HG03565 (cell line): ENCODE results near the gene CENPU.

Source experiments
- ATAC-seq: cut with Tn5 transposase; IDR thresholded peaks from one replicate; pipeline ENCODE4 v1.9.1; 2021; ENCODE audit warnings: mild to moderate bottlenecking, moderate library complexity; ENCODE audit not compliant: unreplicated experiment

The CENPU gene

DNA sequence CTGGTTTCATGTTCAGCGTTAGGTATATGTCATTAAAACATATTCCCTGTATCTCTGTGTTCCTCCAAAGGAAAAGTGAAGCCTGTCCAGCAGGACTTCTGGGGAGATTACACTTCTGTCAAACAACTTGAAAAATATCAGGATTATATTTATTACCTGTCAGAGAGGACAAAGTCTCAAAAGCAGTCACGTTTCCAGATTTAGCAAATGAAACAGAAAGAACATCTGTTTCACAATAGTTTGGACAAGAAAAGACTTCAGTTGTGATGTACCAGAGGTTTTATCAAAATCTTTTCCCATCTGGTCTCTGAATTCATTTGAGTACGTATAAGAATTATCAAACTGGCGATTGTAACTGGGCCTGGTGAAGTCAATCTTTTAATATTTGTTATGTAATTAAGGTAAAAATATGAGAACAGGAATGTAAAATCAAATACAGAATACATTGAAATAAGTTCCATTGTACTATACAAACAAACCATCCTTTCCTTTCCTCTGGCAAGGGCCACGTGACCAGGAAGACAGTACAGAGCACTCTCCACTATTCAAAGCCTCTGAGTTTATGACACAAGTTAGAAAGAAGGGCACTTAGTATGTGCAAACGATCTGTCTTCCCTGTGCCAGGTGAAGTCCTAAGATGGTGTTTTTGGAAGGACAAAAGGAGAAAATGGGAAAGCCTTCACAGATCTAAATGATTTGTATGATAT lies 87.8 kb downstream of the CENPU start:
- no peak for ATAC-seq

DNA sequence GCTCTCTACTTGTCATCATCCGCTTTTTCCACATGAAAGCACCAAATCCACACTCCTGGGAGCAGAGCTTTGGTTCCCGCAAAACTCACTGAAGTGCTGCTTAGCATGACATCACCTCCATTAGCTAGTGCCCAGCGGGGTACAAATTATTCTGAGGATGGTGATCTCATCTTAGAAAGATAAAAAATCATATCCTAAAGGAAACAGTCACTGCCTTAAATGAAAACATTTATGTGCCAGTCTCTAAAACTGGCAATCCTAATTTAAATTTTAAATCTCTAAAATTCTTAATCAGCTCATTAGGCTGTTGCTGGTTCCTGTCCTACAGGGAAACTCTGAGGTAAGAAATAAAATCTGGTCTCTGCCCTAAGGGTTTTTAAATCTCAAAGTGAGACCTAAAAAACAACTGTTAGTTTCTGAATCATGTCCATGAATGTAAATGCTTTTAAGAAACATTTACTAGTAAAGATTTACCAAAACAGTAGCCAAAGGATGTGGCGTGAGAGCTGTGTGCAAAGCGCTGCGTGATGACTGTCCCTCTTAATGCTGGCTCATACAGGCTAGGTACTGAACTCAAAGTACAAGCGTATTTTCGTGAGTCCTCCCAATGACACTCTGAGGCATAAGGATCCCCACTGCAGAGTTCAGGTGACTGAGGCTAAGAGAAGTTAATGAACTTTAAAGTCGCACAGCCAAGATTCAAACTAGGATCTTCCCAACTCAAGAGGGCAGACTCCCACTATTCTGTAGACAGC lies 89.2 kb downstream of the CENPU start:
- ATAC-seq = no peak
